ENCODE measurements around the gene CDC42EP4.

The CDC42EP4 gene

GRCh38 chr17:73300392-73300791, 11.4 kb downstream of the CDC42EP4 start:
- Mint-ChIP-seq H3K4me1 (peaks cover 8% of the 10 kb centered on the region), H3K36me3 (no peaks in the 10 kb centered on the region)

GRCh38 chr17:73297934-73298861, 13.6 kb downstream of the CDC42EP4 start:
- Mint-ChIP-seq H3K9me3 (no peaks in the 10 kb centered on the region), H3K36me3 (no peaks in the 10 kb centered on the region), H3K27ac (no peak overlapping the region), H3K27me3 (peaks cover 4% of the 10 kb centered on the region), H3K4me1 (no peaks in the 10 kb centered on the region), H3K4me3 (no peak overlapping the region)
- ATAC-seq, result no peak

More at GRCh38 chr17:73300392-73300791, 11.4 kb downstream of the CDC42EP4 start:
- H3K27me3 Mint-ChIP-seq, result peaks cover 18% of the 10 kb centered on the region
- H3K4me3 Mint-ChIP-seq, result no peak overlapping the region
- peaks cover 2% of the 10 kb centered on the region for H3K9me3 Mint-ChIP-seq
- ATAC-seq, result no peak
- H3K27ac Mint-ChIP-seq, result no peak overlapping the region

- H3K27ac Mint-ChIP-seq, result no peak overlapping the region
These were observed 18.3 kb downstream of the CDC42EP4 start for GRCh38 chr17:73293480-73293911.

DNA sequence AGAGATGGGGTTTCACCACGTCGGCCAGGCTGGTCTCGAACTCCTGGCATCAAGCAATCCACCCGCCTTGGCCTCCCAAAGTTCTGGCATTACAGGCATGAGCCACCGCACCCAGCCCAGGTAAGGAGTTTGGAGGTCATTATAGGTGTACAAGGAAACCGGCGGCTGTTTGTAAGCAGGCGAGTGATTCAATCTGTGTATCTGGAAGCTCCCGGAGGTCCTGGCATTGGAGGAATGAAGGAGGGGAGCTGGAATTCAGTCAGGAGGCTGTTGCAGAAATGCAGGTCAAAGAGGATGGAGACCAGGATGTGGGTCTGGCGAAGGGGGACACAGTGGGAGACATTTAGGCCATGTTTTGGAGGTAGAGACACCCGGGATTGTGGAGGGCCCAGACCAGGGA, 18.8 kb downstream of the CDC42EP4 start:
- no peaks in the 10 kb centered on the region for H3K9me3 Mint-ChIP-seq
- no peaks in the 10 kb centered on the region for H3K36me3 Mint-ChIP-seq
- peaks cover 18% of the 10 kb centered on the region for H3K4me1 Mint-ChIP-seq
- H3K27me3 Mint-ChIP-seq, result peaks cover 39% of the 10 kb centered on the region
- H3K4me3 Mint-ChIP-seq, result no peak overlapping the region
- ATAC-seq, result no peak
- H3K27ac Mint-ChIP-seq, result no peak overlapping the region

More at GRCh38 chr17:73293480-73293911, 18.3 kb downstream of the CDC42EP4 start:
- Mint-ChIP-seq H3K27me3 (peaks cover 34% of the 10 kb centered on the region), H3K4me3 (no peak overlapping the region), H3K9me3 (no peaks in the 10 kb centered on the region), H3K36me3 (no peaks in the 10 kb centered on the region), H3K4me1 (peaks cover 18% of the 10 kb centered on the region)
- no peak for ATAC-seq

DNA sequence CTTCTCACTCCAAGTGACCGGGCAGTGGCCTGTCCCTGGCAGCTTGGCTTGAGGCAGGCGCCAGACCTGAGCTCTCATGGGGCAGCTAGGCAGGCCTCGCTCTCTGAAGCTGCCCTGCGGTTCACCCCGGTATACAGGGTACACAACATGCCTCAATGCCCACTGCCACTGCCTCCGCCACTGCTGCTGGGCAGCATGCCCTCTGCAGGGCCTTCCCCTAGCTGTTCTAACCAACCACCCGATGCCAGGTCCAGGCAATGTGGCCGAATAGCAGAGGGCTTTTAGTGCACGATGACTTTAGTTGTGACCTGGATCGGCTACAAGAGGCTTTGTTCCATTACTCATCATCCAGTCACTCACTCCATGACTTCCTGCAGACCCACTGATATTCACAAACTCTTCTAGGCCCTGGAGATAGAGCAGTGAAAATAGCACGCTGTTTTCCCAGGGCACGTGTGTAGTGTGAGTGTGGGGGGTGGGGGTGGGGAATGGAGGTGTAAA, 19.7 kb downstream of the CDC42EP4 start:
- no peak overlapping the region for H3K27ac Mint-ChIP-seq
- no peak for ATAC-seq
- peaks cover 48% of the 10 kb centered on the region for H3K27me3 Mint-ChIP-seq
- no peak overlapping the region for H3K4me3 Mint-ChIP-seq
- no peaks in the 10 kb centered on the region for H3K36me3 Mint-ChIP-seq
- H3K4me1 Mint-ChIP-seq, result peaks cover 18% of the 10 kb centered on the region
- H3K9me3 Mint-ChIP-seq, result no peaks in the 10 kb centered on the region

GRCh38 chr17:73291260-73291801, 20.5 kb downstream of the CDC42EP4 start:
- ATAC-seq, result peak; percentile 64
- Mint-ChIP-seq H3K36me3 (no peaks in the 10 kb centered on the region), H3K9me3 (no peaks in the 10 kb centered on the region), H3K27me3 (peaks cover 56% of the 10 kb centered on the region), H3K27ac (peak overlapping the region; percentile 16), H3K4me3 (no peak overlapping the region), H3K4me1 (peaks cover 18% of the 10 kb centered on the region)

DNA sequence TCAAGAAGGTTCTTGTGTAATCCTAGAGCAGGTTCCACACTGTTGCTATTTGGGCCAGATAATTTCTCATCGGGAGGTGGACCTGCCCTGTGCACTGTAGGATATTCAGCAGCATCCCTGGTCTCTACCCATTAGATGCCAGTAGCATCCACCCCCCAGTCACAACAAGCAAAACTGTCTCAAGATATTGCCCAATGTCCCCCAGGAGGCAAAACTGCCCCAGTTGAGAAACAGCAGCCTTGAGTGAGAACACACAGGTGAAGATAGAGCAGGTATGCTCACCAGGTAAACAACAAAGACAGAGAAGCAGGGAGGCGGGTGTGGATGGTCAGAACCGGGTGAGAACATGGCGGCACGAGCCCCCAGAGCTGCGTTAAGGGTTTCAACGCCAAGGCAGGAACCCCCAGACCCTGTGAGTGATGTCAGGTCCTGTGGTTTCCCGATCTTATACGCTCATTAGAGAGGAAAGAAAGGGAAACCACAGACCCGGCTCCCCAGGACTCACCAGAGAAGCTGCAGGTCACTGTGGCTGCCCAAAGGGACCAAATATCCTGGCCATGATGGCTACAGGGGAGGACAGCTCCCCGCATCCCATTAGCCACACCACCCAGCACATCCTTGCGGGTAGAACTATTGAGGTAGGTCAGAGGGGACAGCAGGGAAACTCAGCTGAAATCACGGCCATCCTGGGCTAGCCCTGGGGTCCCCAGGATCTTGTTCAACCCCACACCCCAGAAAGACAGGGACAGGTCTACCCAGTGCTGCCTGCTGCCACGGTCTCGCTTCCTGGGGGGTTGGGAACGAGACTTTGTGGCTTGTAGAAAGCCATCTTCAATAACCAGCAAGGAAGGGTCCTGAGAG, 21.2 kb downstream of the CDC42EP4 start:
- H3K4me1 Mint-ChIP-seq, result peaks cover 18% of the 10 kb centered on the region
- H3K4me3 Mint-ChIP-seq, result no peak overlapping the region
- H3K27ac Mint-ChIP-seq, result peak overlapping the region; percentile 16
- ATAC-seq, result peak; percentile 3
- no peaks in the 10 kb centered on the region for H3K36me3 Mint-ChIP-seq
- peaks cover 60% of the 10 kb centered on the region for H3K27me3 Mint-ChIP-seq
- no peaks in the 10 kb centered on the region for H3K9me3 Mint-ChIP-seq

GRCh38 chr17:73289549-73290254, 22.1 kb downstream of the CDC42EP4 start:
- Mint-ChIP-seq H3K27me3 (peaks cover 60% of the 10 kb centered on the region), H3K4me3 (no peak overlapping the region), H3K9me3 (no peaks in the 10 kb centered on the region), H3K27ac (no peak overlapping the region), H3K4me1 (peaks cover 18% of the 10 kb centered on the region), H3K36me3 (no peaks in the 10 kb centered on the region)
- ATAC-seq, result no peak

- ATAC-seq, result no peak
- H3K4me3 Mint-ChIP-seq, result no peak overlapping the region
- peaks cover 21% of the 10 kb centered on the region for H3K4me1 Mint-ChIP-seq
- H3K9me3 Mint-ChIP-seq, result no peaks in the 10 kb centered on the region
- peaks cover 60% of the 10 kb centered on the region for H3K27me3 Mint-ChIP-seq
- no peaks in the 10 kb centered on the region for H3K36me3 Mint-ChIP-seq
- H3K27ac Mint-ChIP-seq, result no peak overlapping the region
These were observed 23.1 kb downstream of the CDC42EP4 start for GRCh38 chr17:73288534-73289302.

- H3K9me3 Mint-ChIP-seq, result no peaks in the 10 kb centered on the region
- no peak overlapping the region for H3K27ac Mint-ChIP-seq
- no peaks in the 10 kb centered on the region for H3K36me3 Mint-ChIP-seq
- peaks cover 34% of the 10 kb centered on the region for H3K4me1 Mint-ChIP-seq
- peaks cover 58% of the 10 kb centered on the region for H3K27me3 Mint-ChIP-seq
- no peak for ATAC-seq
- H3K4me3 Mint-ChIP-seq, result no peak overlapping the region
These were observed 24.9 kb downstream of the CDC42EP4 start for GRCh38 chr17:73286863-73287296.

- H3K4me3 Mint-ChIP-seq, result no peak overlapping the region
These were observed 25.6 kb downstream of the CDC42EP4 start for GRCh38 chr17:73285916-73286862.

GRCh38 chr17:73285603-73285908, 26.2 kb downstream of the CDC42EP4 start:
- Mint-ChIP-seq H3K27me3 (peaks cover 60% of the 10 kb centered on the region), H3K27ac (no peak overlapping the region), H3K9me3 (no peaks in the 10 kb centered on the region), H3K4me1 (peaks cover 26% of the 10 kb centered on the region), H3K4me3 (no peak overlapping the region), H3K36me3 (no peaks in the 10 kb centered on the region)
- ATAC-seq, result no peak

More at GRCh38 chr17:73285916-73286862, 25.6 kb downstream of the CDC42EP4 start:
- Mint-ChIP-seq H3K4me1 (peaks cover 32% of the 10 kb centered on the region), H3K27ac (no peak overlapping the region), H3K36me3 (no peaks in the 10 kb centered on the region), H3K9me3 (no peaks in the 10 kb centered on the region), H3K27me3 (peaks cover 64% of the 10 kb centered on the region)
- no peak for ATAC-seq

DNA sequence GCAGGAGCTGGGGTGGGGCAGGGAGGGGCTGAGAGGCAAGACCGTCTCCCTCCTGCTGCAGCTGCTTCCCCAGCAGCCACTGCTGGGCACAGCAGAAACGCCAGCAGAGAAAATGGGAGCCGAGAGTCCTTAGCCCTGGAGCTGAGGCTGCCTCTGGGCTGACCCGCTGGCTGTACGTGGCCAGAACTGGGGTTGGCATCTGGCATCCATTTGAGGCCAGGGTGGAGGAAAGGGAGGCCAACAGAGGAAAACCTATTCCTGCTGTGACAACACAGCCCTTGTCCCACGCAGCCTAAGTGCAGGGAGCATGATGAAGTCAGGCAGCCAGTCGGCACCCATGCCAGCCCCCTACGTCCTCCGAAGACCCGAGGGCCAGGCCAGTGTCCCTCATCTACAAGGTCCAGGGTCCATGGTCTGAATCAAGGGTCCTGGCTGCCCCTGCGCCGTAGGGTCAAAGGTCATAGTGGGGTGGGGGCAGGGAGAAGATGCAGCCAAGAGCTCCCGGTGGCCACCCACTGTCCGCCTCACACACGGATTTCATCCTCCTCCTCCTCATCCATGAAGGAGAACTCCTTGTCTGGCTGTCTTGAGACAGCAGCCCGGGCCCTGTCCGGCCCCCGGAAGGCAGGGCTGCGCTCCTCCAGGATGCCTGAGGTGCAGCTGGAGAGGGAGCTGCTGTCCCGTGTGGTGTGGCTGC, 26.7 kb downstream of the CDC42EP4 start:
- no peak overlapping the region for H3K27ac Mint-ChIP-seq
- no peak overlapping the region for H3K4me3 Mint-ChIP-seq
- no peaks in the 10 kb centered on the region for H3K36me3 Mint-ChIP-seq
- H3K4me1 Mint-ChIP-seq, result peaks cover 21% of the 10 kb centered on the region
- no peak for ATAC-seq
- no peaks in the 10 kb centered on the region for H3K9me3 Mint-ChIP-seq
- peaks cover 60% of the 10 kb centered on the region for H3K27me3 Mint-ChIP-seq

Measured in stimulated activated memory B cell treated with anti-CD40 and anti-IgM and Interleukin-4, amounts not matched to agents 10 μg/mL and 1 μg/mL and 100 μg/mL, for 72 hours (primary cell).